HG02678 (cell line): ENCODE results near the gene COL6A5.
"Not testable (repeated sequence)": the region's sequence is repeated elsewhere in the genome, so short reads cannot be mapped to it uniquely, and the experiment has no call there.

Source experiments
- ATAC-seq: cut with Tn5 transposase; IDR thresholded peaks from one replicate; pipeline ENCODE4 v1.9.1; 2021; ENCODE audit warnings: mild to moderate bottlenecking, moderate library complexity; ENCODE audit not compliant: unreplicated experiment

The COL6A5 gene

GRCh38 chr3:130345487-130346079, at the start of gene COL6A5:
COL6A5 (plus strand) TSS chr3:130345672; CDS start chr3:130373639, 27,967 bp downstream.
- no peak for ATAC-seq

DNA sequence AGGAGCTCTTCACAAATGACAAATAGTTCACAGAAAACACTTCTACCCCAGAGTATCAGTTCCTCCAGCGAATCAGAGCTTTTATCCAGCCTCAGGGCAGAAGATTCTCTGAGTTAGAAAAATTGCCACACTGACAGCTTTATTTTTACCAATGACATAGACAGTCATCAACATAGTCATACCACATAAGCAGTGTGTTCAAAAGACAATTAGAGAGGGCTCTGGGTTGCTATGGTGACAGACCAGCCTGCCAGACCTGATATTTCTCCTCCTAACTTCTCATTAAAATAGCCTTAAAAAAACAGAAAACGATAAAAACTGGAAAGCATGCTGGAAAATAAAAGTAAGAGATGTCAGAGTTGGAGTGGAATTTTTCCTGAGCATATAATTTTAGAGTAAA, 45.9 kb upstream of the COL6A5 start:
- ATAC-seq, result no peak

GRCh38 chr3:130300888-130301287, 44.6 kb upstream of the COL6A5 start:
- no peak for ATAC-seq

- ATAC-seq, result no peak
Measured at GRCh38 chr3:130310109-130310508, 35.4 kb upstream of the COL6A5 start.

- no peak for ATAC-seq
Measured at GRCh38 chr3:130312374-130312773, 33.1 kb upstream of the COL6A5 start.

DNA sequence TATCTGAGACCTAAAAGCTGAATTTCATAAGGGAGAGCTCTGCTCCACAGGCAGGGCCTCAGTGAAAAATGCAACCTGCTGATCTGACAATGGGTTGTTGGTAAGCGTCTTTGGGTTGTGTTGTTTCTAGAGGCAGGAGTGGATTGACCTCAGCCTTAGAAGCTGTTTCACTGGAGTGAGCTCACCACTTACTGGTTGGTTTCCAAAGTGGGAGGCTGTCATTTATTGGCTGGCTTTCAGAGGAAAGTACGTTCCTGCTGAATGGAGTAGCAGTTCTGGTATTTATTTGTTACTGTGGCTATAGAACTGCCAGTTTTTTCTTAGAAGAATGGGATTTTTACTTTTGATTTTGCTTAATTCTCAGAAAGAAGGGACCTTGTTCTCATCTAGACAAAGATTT, 29.3 kb upstream of the COL6A5 start:
- no peak for ATAC-seq

- ATAC-seq, result no peak
Measured at GRCh38 chr3:130323503-130323902, 22.0 kb upstream of the COL6A5 start.

GRCh38 chr3:130340766-130341165, 4.7 kb upstream of the COL6A5 start:
- no peak for ATAC-seq

DNA sequence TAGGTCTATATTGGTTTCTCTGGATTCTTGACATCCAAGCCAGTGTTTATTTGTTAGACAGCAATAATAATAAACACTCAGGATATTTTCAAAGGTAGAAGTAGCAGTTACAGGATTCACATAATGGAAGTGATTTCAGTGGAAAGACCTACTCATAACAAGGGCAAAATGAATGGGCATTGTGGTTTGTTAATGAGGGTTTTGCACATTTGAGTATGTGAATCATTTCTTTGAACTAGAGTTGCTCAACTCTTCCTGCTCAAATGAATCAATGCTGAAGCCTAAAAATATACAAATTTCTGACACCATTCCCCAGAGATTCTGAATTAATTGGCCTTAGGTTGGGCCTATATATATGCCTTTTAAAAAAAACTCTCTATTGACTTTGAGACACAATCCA, 4.1 kb upstream of the COL6A5 start:
- no peak for ATAC-seq

DNA sequence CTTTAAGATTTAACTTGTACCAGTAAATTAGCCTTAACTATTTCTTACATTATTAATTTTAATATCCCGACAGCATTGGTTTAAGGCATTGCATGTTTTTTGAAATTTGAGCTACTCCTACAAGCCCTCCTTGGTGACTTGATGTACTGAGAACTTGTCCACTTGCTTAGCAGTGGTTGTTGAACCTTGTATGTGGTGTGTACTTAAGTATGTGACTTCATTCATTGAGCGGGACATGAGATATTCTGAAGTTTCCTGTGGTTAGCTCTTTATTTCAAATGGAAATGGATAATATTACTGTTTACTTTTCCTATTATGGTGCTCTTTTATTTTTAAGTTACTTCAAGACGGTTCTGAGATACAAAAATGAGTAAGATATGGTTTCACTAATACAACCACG, 3.6 kb upstream of the COL6A5 start:
- ATAC-seq, result no peak

DNA sequence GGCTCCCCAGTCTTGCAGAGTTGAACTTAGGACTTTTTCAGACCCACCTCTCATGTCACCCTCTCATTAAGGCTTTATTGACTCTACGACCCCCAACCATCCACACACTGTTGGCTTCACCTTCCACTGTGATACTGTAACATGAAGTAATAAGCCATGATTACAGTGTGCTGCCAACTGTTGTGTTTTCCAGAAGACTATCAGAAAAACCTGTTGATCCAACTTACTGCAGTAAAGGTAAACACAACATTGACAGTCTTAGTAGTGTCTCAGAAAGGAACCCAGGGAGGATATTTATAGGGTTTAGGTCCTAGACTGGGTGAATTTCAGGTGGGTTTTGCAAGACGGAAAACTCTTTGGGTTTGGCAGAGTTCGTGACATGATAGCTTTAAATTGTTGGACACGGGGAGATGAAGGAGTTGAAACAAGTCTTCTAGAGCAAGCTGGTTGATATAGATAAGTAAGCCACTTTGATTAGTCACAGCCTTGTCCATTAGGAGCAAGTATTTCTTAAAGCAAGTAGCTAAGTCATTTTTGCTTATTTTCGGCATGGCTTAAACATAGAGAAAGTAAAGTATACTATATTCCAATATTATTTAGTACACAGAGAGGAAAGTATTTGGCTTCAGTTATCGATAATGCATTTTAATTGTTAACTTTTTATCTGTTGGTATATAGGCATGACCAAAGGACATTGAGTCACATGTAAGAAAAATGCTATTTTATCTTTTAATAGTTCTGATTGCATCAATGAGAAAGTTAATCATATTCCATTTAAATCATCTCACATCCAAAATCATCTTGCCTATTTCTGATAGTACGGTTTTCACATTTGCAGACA, 2.4 kb upstream of the COL6A5 start:
- no peak for ATAC-seq

- not testable (repeated sequence) for ATAC-seq
Measured at GRCh38 chr3:130348258-130348657, 2.8 kb downstream of the COL6A5 start.

GRCh38 chr3:130354430-130354829, 9.0 kb downstream of the COL6A5 start:
- no peak for ATAC-seq

GRCh38 chr3:130374033-130374432, 28.6 kb downstream of the COL6A5 start:
- ATAC-seq, result no peak

DNA sequence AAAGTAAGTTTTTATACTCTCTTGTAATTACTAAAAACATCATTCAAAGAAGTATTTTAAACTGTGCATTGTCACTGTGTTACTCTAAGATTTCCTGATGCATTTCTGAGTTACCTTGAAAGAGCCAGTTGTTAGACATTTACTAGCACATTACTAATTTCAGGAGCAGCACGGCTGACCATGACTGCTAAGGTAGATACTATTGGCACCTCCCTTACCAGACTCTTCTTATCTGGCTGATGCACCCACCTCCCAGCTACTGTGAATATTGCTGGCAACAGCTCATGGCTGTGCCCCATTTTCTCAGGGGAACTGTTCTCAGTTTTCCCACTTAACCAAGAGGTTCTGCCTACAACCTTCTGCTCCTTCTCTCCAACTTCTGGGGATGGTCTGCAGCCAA, 29.4 kb downstream of the COL6A5 start:
- no peak for ATAC-seq

DNA sequence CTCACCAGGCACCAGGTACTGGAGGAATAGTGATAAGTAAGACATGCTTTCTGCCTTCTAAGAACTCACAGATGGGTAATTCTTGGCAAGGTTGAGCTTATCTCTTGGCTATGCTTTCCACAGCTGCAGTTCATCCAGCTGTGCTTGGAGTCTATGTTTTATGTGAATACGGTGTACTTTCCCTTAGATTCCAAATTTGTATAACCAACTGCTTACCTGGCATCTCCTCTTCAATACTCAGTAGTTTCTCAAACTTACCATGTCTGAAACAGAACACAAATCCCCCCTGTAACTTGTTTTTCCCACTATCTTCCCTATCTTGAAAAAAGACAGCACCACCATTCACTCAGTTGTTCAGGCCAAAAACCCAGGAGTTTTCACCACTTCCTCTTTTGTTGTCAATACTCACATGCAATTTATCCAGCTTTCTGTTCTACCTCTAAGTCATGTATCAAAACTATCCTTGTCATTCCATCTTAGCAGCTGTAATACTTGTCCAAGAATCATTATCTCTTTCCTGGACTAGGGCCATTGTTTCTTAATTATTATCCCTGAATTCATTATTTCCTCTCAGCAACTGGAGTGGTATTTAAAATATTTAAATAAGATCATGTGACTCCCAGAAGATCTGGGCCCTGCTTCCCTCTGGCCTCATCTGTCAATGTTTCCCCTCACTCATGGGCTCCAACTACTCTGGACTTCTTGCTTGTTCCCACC, 32.6 kb downstream of the COL6A5 start:
- no peak for ATAC-seq

- ATAC-seq, result no peak
Measured at GRCh38 chr3:130378677-130379191, 33.3 kb downstream of the COL6A5 start.

- ATAC-seq, result no peak
Measured at GRCh38 chr3:130379274-130379673, 33.8 kb downstream of the COL6A5 start.

- no peak for ATAC-seq
Measured at GRCh38 chr3:130380398-130380797, 34.9 kb downstream of the COL6A5 start.

DNA sequence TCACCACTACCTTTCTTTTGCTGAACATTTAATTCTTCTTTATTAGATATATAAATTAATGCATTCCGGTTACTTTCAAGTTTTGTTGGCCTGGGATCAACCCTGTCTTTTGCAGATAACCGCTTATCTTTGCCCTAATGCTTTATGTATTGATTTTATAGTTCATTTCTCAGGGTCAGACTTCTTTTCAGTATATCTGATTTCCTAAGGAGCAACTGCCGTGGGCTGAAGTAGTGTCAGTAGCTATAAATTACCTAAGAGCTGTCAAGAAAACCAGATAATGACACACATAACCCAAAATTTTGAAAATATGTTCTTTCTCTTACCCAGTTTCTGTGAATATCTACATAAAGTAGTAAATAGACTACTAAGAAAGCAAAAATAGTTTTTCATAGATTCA, 38.0 kb downstream of the COL6A5 start:
- no peak for ATAC-seq

- no peak for ATAC-seq
Measured at GRCh38 chr3:130384476-130385025, 39.1 kb downstream of the COL6A5 start.
